PC-9 (cell line): ENCODE results near the gene SLC30A5. TPM values are rescaled to one million over a fixed set of nuclear protein-coding genes. Genes with fewer than 3 reads are reported as not detected.
A peak's percentile ranks its signal among the peaks of the same experiment; 100 is the strongest.

ENCODE experiments used
- BruUV-seq: library from RNA; stranded (reverse); fragments of 400-500 nt; replicated peaks from 2 replicates; lab custom pipeline; 2021; lab: Mats Ljungman, UMichigan
- CTCF ChIA-PET: fragments of 300-600 bp; sonication (Branson Sonifier 250); formaldehyde crosslinking; loops from one replicate; lab custom pipeline; 2022; ENCODE audit warnings: antibody characterized with exemption; lab: Charles Lee
- POLR2A ChIA-PET: fragments of 300-600 bp; sonication (Branson Sonifier 250); formaldehyde crosslinking; loops from one replicate; lab custom pipeline; 2022; ENCODE audit warnings: antibody characterized with exemption; ENCODE audit not compliant: unreplicated experiment; lab: Charles Lee
- DNase-seq, 2 experiments: peaks; one replicate each; pipeline versions ENCODE4 v3.0.0 to v3.0.0-alpha.2; 2015 to 2022; ENCODE audit warnings: mixed read lengths in 1 of 2
- H2AFZ ChIP-seq: fragments of 200-600 bp; sonication (generic); 2 replicates; pipeline ENCODE4 v1.8.1; 2017; ENCODE audit warnings: antibody characterized with exemption
- H3F3A ChIP-seq: fragments of 200-600 bp; sonication (generic); 2 replicates; pipeline ENCODE4 v1.8.1; 2017; ENCODE audit warnings: antibody characterized with exemption, mild to moderate bottlenecking, low read depth; ENCODE audit not compliant: insufficient read depth
- H3K27ac ChIP-seq: fragments of 200-600 bp; sonication (generic); 2 replicates; pipeline ENCODE4 v1.6.1; 2016; ENCODE audit warnings: mixed run types
- H3K27me3 ChIP-seq: fragments of 200-600 bp; sonication (generic); 2 replicates; pipeline ENCODE4 v1.6.1; 2016; ENCODE audit warnings: low read depth, mixed run types; ENCODE audit not compliant: insufficient read depth
- H3K36me3 ChIP-seq: fragments of 200-600 bp; sonication (generic); 2 replicates; pipeline ENCODE4 v1.6.1; 2016; ENCODE audit warnings: low read depth, mixed run types
- H3K4me1 ChIP-seq: fragments of 200-600 bp; sonication (generic); replicated peaks from 2 replicates; pipeline ENCODE4 v1.6.1; 2016; ENCODE audit warnings: mixed run types; ENCODE audit not compliant: insufficient read depth
- H3K4me2 ChIP-seq: fragments of 200-600 bp; sonication (generic); 2 replicates; pipeline ENCODE4 v1.6.1; 2017; ENCODE audit warnings: mixed run types
- H3K4me3 ChIP-seq: fragments of 200-600 bp; sonication (generic); 2 replicates; pipeline ENCODE4 v1.6.1; 2016; ENCODE audit warnings: mixed run types
- H3K79me2 ChIP-seq: fragments of 200-600 bp; sonication (generic); 2 replicates; pipeline ENCODE4 v1.6.1; 2017; ENCODE audit warnings: low read depth, mixed run types
- H3K9me2 ChIP-seq: fragments of 200-600 bp; sonication (generic); 2 replicates; pipeline ENCODE4 v1.8.1; 2017; ENCODE audit warnings: mild to moderate bottlenecking; ENCODE audit not compliant: insufficient read depth
- H3K9me3 ChIP-seq: fragments of 200-600 bp; sonication (generic); 2 replicates; pipeline ENCODE4 v1.8.1; 2016; ENCODE audit warnings: low read depth; ENCODE audit not compliant: insufficient read depth
- H4K20me1 ChIP-seq: fragments of 200-600 bp; sonication (generic); 2 replicates; pipeline ENCODE4 v1.8.1; 2017; ENCODE audit not compliant: insufficient read depth
- EZH2 ChIP-seq: fragments of 200-600 bp; sonication (generic); IDR thresholded peaks from 2 replicates; pipeline ENCODE4 v1.8.0; 2017; ENCODE audit warnings: antibody characterized with exemption, low read depth
- intact Hi-C: fragments of 100-400 bp; cut with micrococcal nuclease; formaldehyde crosslinking; loops from one replicate; pipeline ENCODE4 v1.10.0; 2022; ENCODE audit not compliant: unreplicated experiment
- total RNA-seq: library from RNA; stranded (reverse); gene quantifications from 2 replicates; pipeline ENCODE4 v1.2.3, GENCODE V29; 2021
- TF ChIP-seq, protein P1 (sequence below): fragments of 200-600 bp; sonication (generic); conservative IDR thresholded peaks from 2 replicates; pipeline ENCODE4 v1.6.1; 2017; ENCODE audit warnings: mixed run types, antibody characterized with exemption, mild to moderate bottlenecking, moderate library complexity

Gene SLC30A5
- total RNA-seq, 1 experiment from 2014 or later: 36.0 TPM

DNA sequence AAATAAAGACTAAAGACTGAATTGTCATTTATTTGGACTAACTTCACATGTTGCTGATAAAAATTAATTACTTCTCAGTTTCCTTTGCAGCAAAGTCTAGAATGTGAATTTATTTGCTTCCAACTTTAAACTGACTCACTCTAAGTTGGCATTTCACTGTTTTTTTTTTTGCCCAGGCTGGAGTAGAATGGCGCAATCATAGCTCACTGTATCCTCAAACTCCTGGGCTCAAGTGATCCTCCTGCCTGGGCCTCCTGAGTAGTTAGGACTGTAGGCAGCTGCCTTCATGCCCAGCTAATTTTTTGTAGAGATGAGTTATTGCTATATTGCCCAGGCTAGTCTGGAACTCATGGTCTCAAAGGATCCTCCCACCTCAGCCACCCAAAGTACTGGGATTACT, 76.7 kb downstream of the SLC30A5 start:
- BruUV-seq: no TSS peak
- DNase-seq: no peak
- H3K4me3 ChIP-seq: no peak overlapping the region
- H3K9me3 ChIP-seq: no peaks in the 10 kb centered on the region
- H3F3A ChIP-seq: peaks cover 64% of the 10 kb centered on the region; the same call in 1 of the 2 replicates
- no peak overlapping the region for H2AFZ ChIP-seq
- no peaks in the 10 kb centered on the region for H3K27me3 ChIP-seq
- ChIA-PET CTCF (no interaction called here), POLR2A (no interaction called here)
- intact Hi-C loops: no loop called here
- H3K9me2 ChIP-seq: no peaks in the 10 kb centered on the region
- TF ChIP-seq EZH2: no peak
- TF ChIP-seq, protein P1, sequence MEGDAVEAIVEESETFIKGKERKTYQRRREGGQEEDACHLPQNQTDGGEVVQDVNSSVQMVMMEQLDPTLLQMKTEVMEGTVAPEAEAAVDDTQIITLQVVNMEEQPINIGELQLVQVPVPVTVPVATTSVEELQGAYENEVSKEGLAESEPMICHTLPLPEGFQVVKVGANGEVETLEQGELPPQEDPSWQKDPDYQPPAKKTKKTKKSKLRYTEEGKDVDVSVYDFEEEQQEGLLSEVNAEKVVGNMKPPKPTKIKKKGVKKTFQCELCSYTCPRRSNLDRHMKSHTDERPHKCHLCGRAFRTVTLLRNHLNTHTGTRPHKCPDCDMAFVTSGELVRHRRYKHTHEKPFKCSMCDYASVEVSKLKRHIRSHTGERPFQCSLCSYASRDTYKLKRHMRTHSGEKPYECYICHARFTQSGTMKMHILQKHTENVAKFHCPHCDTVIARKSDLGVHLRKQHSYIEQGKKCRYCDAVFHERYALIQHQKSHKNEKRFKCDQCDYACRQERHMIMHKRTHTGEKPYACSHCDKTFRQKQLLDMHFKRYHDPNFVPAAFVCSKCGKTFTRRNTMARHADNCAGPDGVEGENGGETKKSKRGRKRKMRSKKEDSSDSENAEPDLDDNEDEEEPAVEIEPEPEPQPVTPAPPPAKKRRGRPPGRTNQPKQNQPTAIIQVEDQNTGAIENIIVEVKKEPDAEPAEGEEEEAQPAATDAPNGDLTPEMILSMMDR: no peak
- peaks cover 61% of the 10 kb centered on the region for H3K79me2 ChIP-seq
- peaks cover 27% of the 10 kb centered on the region for H3K4me1 ChIP-seq
- 0 out of 2 replicates have a peak overlapping the region, but pooled peaks have one; percentile 17 for H3K4me2 ChIP-seq
- H4K20me1 ChIP-seq: peaks cover 7% of the 10 kb centered on the region; the same call in 1 of the 2 replicates
- H3K36me3 ChIP-seq: peaks cover 50% of the 10 kb centered on the region
- no peak overlapping the region for H3K27ac ChIP-seq

DNA sequence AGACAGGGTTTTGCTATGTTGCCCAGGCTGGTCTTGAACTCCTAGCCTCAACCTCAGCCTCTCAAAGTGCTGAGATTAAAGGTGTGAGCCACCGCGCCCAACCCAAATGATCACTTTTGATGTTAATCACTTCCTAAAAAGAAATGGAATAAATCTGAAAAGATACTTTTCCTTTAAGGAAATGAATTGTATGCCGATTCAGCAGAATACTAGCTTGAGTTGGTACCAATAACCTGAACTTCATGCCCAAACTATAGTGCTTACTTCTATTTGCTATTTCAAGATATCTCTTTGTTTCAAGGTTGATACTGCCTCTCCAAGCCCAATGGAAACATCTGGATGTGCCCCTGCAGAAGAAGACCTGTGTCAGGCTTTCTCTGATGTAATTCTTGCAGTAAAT, 77.2 kb downstream of the SLC30A5 start:
- BruUV-seq: no TSS peak
- intact Hi-C loops: no loop called here
- Histone ChIP-seq H3K27me3 (no peaks in the 10 kb centered on the region), H3K4me3 (no peak overlapping the region), H3K9me2 (no peaks in the 10 kb centered on the region), H3K27ac (no peak overlapping the region), H2AFZ (no peak overlapping the region), H3K4me1 (peaks cover 26% of the 10 kb centered on the region), H3K79me2 (peaks cover 61% of the 10 kb centered on the region), H4K20me1 (peaks cover 7% of the 10 kb centered on the region; the same call in 1 of the 2 replicates), H3F3A (peaks cover 67% of the 10 kb centered on the region; the same call in 1 of the 2 replicates), H3K9me3 (no peaks in the 10 kb centered on the region), H3K36me3 (peaks cover 52% of the 10 kb centered on the region), H3K4me2 (peak overlapping the region; percentile 17; the same call in 1 of the 2 replicates)
- CTCF ChIA-PET: no interaction called here
- no peak for TF ChIP-seq EZH2
- TF ChIP-seq, protein P1: no peak
- POLR2A ChIA-PET: no interaction called here
- no peak for DNase-seq

Other genes starting within 250 kb of the SLC30A5 start
- 174 and 248 TPM in 2 replicates for gene CCNB1, start 73.1 kb downstream of the SLC30A5 start, total RNA-seq
- 30.1 and 45.7 TPM in 2 replicates for gene CENPH, start 95.6 kb downstream of the SLC30A5 start, total RNA-seq
- gene CDK7, start 140.9 kb downstream of the SLC30A5 start, total RNA-seq: 51.6 and 60.5 TPM in 2 replicates
- 9.1 and 16.6 TPM in 2 replicates for gene CCDC125, start 238.8 kb downstream of the SLC30A5 start, total RNA-seq